Epithelial cell of prostate (primary cell): ENCODE results near the gene CCSER2.
A peak's percentile ranks its signal among the peaks of the same experiment; 100 is the strongest.
"Not testable (repeated sequence)": the region's sequence is repeated elsewhere in the genome, so short reads cannot be mapped to it uniquely, and the experiment has no call there.

Source experiments
- DNase-seq: peaks from one replicate; pipeline ENCODE4 v3.0.0-alpha.2; 2011; ENCODE audit warnings: low read depth, low spot score
- H3K27ac ChIP-seq: fragments of 450-650 bp; 2 replicates; pipeline ENCODE4 v1.5.1; 2017; ENCODE audit warnings: mild to moderate bottlenecking

The CCSER2 gene

GRCh38 chr10:84423719-84424118 is 95.3 kb downstream of the CCSER2 start:
- DNase-seq: no peak
- peak overlapping the region; percentile 78 for H3K27ac ChIP-seq

GRCh38 chr10:84424731-84425167 is 96.4 kb downstream of the CCSER2 start:
- H3K27ac ChIP-seq: peak overlapping the region; percentile 78
- peak; percentile 88 for DNase-seq

GRCh38 chr10:84427903-84428650 is 99.7 kb downstream of the CCSER2 start:
- no peak for DNase-seq
- no peak overlapping the region for H3K27ac ChIP-seq

GRCh38 chr10:84428711-84429110 is 100.3 kb downstream of the CCSER2 start:
- DNase-seq: no peak
- no peak overlapping the region for H3K27ac ChIP-seq

- peak; percentile 40 for DNase-seq
- no peak overlapping the region for H3K27ac ChIP-seq
Measured at GRCh38 chr10:84429926-84430520, 101.6 kb downstream of the CCSER2 start.

GRCh38 chr10:84432891-84433290 is 104.5 kb downstream of the CCSER2 start:
- H3K27ac ChIP-seq: no peak overlapping the region
- DNase-seq: no peak

GRCh38 chr10:84440781-84441180 is 112.4 kb downstream of the CCSER2 start:
- H3K27ac ChIP-seq: no peak overlapping the region
- no peak for DNase-seq

- no peak for DNase-seq
Measured at GRCh38 chr10:84447701-84448400, 119.5 kb downstream of the CCSER2 start.

GRCh38 chr10:84449351-84449750 is 121.0 kb downstream of the CCSER2 start:
- not testable (repeated sequence) for DNase-seq, H3K27ac ChIP-seq

More at GRCh38 chr10:84447701-84448400, 119.5 kb downstream of the CCSER2 start:
- H3K27ac ChIP-seq: no peak overlapping the region

GRCh38 chr10:84452003-84452402 is 123.6 kb downstream of the CCSER2 start:
- no peak for DNase-seq

GRCh38 chr10:84453303-84453702 is 124.9 kb downstream of the CCSER2 start:
- no peak overlapping the region for H3K27ac ChIP-seq
- no peak for DNase-seq

More at GRCh38 chr10:84452003-84452402, 123.6 kb downstream of the CCSER2 start:
- no peak overlapping the region for H3K27ac ChIP-seq

GRCh38 chr10:84456126-84456525 is 127.7 kb downstream of the CCSER2 start:
- H3K27ac ChIP-seq: no peak overlapping the region

GRCh38 chr10:84460520-84460919 is 132.1 kb downstream of the CCSER2 start:
- no peak for DNase-seq
- H3K27ac ChIP-seq: no peak overlapping the region

More at GRCh38 chr10:84456126-84456525, 127.7 kb downstream of the CCSER2 start:
- no peak for DNase-seq

GRCh38 chr10:84469470-84469869 is 141.1 kb downstream of the CCSER2 start:
- H3K27ac ChIP-seq: no peak overlapping the region
- DNase-seq: no peak

GRCh38 chr10:84473136-84473535 is 144.7 kb downstream of the CCSER2 start:
- no peak for DNase-seq
- H3K27ac ChIP-seq: no peak overlapping the region

GRCh38 chr10:84477398-84478128 is 149.2 kb downstream of the CCSER2 start:
- peak overlapping the region; percentile 38 for H3K27ac ChIP-seq
- DNase-seq: no peak

GRCh38 chr10:84478151-84478550 is 149.8 kb downstream of the CCSER2 start:
- peak overlapping the region; percentile 38 for H3K27ac ChIP-seq
- DNase-seq: no peak

GRCh38 chr10:84478679-84479078 is 150.3 kb downstream of the CCSER2 start:
- no peak for DNase-seq
- H3K27ac ChIP-seq: peak overlapping the region; percentile 38

- no peak for DNase-seq
- no peak overlapping the region for H3K27ac ChIP-seq
Measured at GRCh38 chr10:84484541-84484940, 156.2 kb downstream of the CCSER2 start.

GRCh38 chr10:84493361-84493760 is 165.0 kb downstream of the CCSER2 start:
- DNase-seq: no peak
- H3K27ac ChIP-seq: peak overlapping the region; percentile 78
